Measurements from ENCODE around the gene SNHG17. TPM values are rescaled to one million over a fixed set of nuclear protein-coding genes. Genes with fewer than 3 reads are reported as not detected.
"Not testable (repeated sequence)": the region's sequence is repeated elsewhere in the genome, so short reads cannot be mapped to it uniquely, and the experiment has no call there.

Gene SNHG17
- total RNA-seq, 1 donor from 2014 or later, result 39.3 TPM

GRCh38 chr20:38404016-38404415 lies 31.1 kb downstream of the SNHG17 start:
- H3K4me3 Mint-ChIP-seq (ENCODE audit: unreplicated experiment), result no peak overlapping the region
- no peaks in the 10 kb centered on the region for H3K36me3 ChIP-seq (ENCODE audit: insufficient read depth, low read length)
- no peak for FAIRE-seq

GRCh38 chr20:38402816-38403215 lies 32.3 kb downstream of the SNHG17 start:
- no peak for TF ChIP-seq CTCF (IDR thresholded peaks at IDR 0.05; ENCODE audit: insufficient read depth, low read depth, low read length)
- TF ChIP-seq EZH2 (IDR thresholded peaks at IDR 0.05; ENCODE audit: insufficient read depth, low read length), result no peak
- H3K27ac Mint-ChIP-seq (ENCODE audit: unreplicated experiment), result no peak overlapping the region
- FAIRE-seq (no peak), DNase-seq (ENCODE audit: low read depth) (no peak)
- Histone ChIP-seq H3K4me2 (ENCODE audit: low read length) (no peak overlapping the region), H3K27ac (ENCODE audit: low read depth, low read length) (no peak overlapping the region), H3K27me3 (ENCODE audit: insufficient read depth, low read length) (no peaks in the 10 kb centered on the region), H4K20me1 (ENCODE audit: insufficient read depth, low read length) (no peaks in the 10 kb centered on the region), H3K9me3 (ENCODE audit: insufficient read depth, low read depth, low read length) (no peaks in the 10 kb centered on the region), H3K79me2 (ENCODE audit: insufficient read depth, low read length) (no peaks in the 10 kb centered on the region), H3K36me3 (ENCODE audit: insufficient read depth, low read length) (no peaks in the 10 kb centered on the region), H2AFZ (ENCODE audit: low read depth, low read length) (no peak overlapping the region), H3K4me3 (ENCODE audit: insufficient read depth, low read depth, low read length) (no peak overlapping the region), H3K4me1 (ENCODE audit: insufficient read depth, low read length) (no peaks in the 10 kb centered on the region), H3K9ac (ENCODE audit: low read length) (no peak overlapping the region)
- H3K4me3 Mint-ChIP-seq (ENCODE audit: unreplicated experiment), result no peak overlapping the region
- H3K36me3 Mint-ChIP-seq (ENCODE audit: low read depth, unreplicated experiment), result peaks cover 2% of the 10 kb centered on the region
- no peaks in the 10 kb centered on the region for H3K4me1 Mint-ChIP-seq (ENCODE audit: low read depth, unreplicated experiment)
- H3K27me3 Mint-ChIP-seq (ENCODE audit: low read depth, unreplicated experiment), result no peaks in the 10 kb centered on the region
- H3K9me3 Mint-ChIP-seq (ENCODE audit: unreplicated experiment), result no peaks in the 10 kb centered on the region

More at GRCh38 chr20:38404016-38404415, 31.1 kb downstream of the SNHG17 start:
- no peak for TF ChIP-seq EZH2 (IDR thresholded peaks at IDR 0.05; ENCODE audit: insufficient read depth, low read length)
- TF ChIP-seq CTCF (IDR thresholded peaks at IDR 0.05; ENCODE audit: insufficient read depth, low read depth, low read length), result no peak
- Histone ChIP-seq H3K27ac (ENCODE audit: low read depth, low read length) (no peak overlapping the region), H3K27me3 (ENCODE audit: insufficient read depth, low read length) (no peaks in the 10 kb centered on the region), H3K4me1 (ENCODE audit: insufficient read depth, low read length) (no peaks in the 10 kb centered on the region), H3K4me3 (ENCODE audit: insufficient read depth, low read depth, low read length) (no peak overlapping the region), H3K79me2 (ENCODE audit: insufficient read depth, low read length) (no peaks in the 10 kb centered on the region), H2AFZ (ENCODE audit: low read depth, low read length) (no peak overlapping the region), H3K9ac (ENCODE audit: low read length) (no peak overlapping the region), H3K4me2 (ENCODE audit: low read length) (no peak overlapping the region), H4K20me1 (ENCODE audit: insufficient read depth, low read length) (no peaks in the 10 kb centered on the region), H3K9me3 (ENCODE audit: insufficient read depth, low read depth, low read length) (no peaks in the 10 kb centered on the region)
- no peaks in the 10 kb centered on the region for H3K4me1 Mint-ChIP-seq (ENCODE audit: low read depth, unreplicated experiment)
- no peaks in the 10 kb centered on the region for H3K27me3 Mint-ChIP-seq (ENCODE audit: low read depth, unreplicated experiment)
- DNase-seq (ENCODE audit: low read depth), result no peak
- H3K9me3 Mint-ChIP-seq (ENCODE audit: unreplicated experiment), result no peaks in the 10 kb centered on the region
- H3K27ac Mint-ChIP-seq (ENCODE audit: unreplicated experiment), result no peak overlapping the region
- H3K36me3 Mint-ChIP-seq (ENCODE audit: low read depth, unreplicated experiment), result peaks cover 6% of the 10 kb centered on the region

- Mint-ChIP-seq H3K4me3 (ENCODE audit: unreplicated experiment) (no peak overlapping the region), H3K27ac (ENCODE audit: unreplicated experiment) (no peak overlapping the region), H3K9me3 (ENCODE audit: unreplicated experiment) (no peaks in the 10 kb centered on the region), H3K36me3 (ENCODE audit: low read depth, unreplicated experiment) (peaks cover 2% of the 10 kb centered on the region), H3K27me3 (ENCODE audit: low read depth, unreplicated experiment) (no peaks in the 10 kb centered on the region), H3K4me1 (ENCODE audit: low read depth, unreplicated experiment) (no peaks in the 10 kb centered on the region)
- Histone ChIP-seq H3K4me1 (ENCODE audit: insufficient read depth, low read length) (no peaks in the 10 kb centered on the region), H3K36me3 (ENCODE audit: insufficient read depth, low read length) (no peaks in the 10 kb centered on the region), H3K27me3 (ENCODE audit: insufficient read depth, low read length) (no peaks in the 10 kb centered on the region), H3K79me2 (ENCODE audit: insufficient read depth, low read length) (no peaks in the 10 kb centered on the region), H3K27ac (ENCODE audit: low read depth, low read length) (no peak overlapping the region), H3K9ac (ENCODE audit: low read length) (no peak overlapping the region), H2AFZ (ENCODE audit: low read depth, low read length) (no peak overlapping the region), H3K4me2 (ENCODE audit: low read length) (no peak overlapping the region), H3K9me3 (ENCODE audit: insufficient read depth, low read depth, low read length) (no peaks in the 10 kb centered on the region), H3K4me3 (ENCODE audit: insufficient read depth, low read depth, low read length) (no peak overlapping the region), H4K20me1 (ENCODE audit: insufficient read depth, low read length) (no peaks in the 10 kb centered on the region)
- no peak for TF ChIP-seq EZH2 (IDR thresholded peaks at IDR 0.05; ENCODE audit: insufficient read depth, low read length)
- no peak for TF ChIP-seq CTCF (IDR thresholded peaks at IDR 0.05; ENCODE audit: insufficient read depth, low read depth, low read length)
- FAIRE-seq (no peak), DNase-seq (ENCODE audit: low read depth) (no peak)
These were observed 33.0 kb downstream of the SNHG17 start for GRCh38 chr20:38402089-38402488.

- not testable (repeated sequence) for FAIRE-seq; H3K4me3 ChIP-seq (ENCODE audit: insufficient read depth, low read depth, low read length); H2AFZ ChIP-seq (ENCODE audit: low read depth, low read length); DNase-seq (ENCODE audit: low read depth); H3K9ac ChIP-seq (ENCODE audit: low read length); H3K27me3 Mint-ChIP-seq (ENCODE audit: low read depth, unreplicated experiment); H3K79me2 ChIP-seq (ENCODE audit: insufficient read depth, low read length); H3K9me3 Mint-ChIP-seq (ENCODE audit: unreplicated experiment); H3K27me3 ChIP-seq (ENCODE audit: insufficient read depth, low read length); H3K4me2 ChIP-seq (ENCODE audit: low read length); H3K9me3 ChIP-seq (ENCODE audit: insufficient read depth, low read depth, low read length); H3K27ac ChIP-seq (ENCODE audit: low read depth, low read length); H3K36me3 Mint-ChIP-seq (ENCODE audit: low read depth, unreplicated experiment); H3K4me1 Mint-ChIP-seq (ENCODE audit: low read depth, unreplicated experiment); H3K4me1 ChIP-seq (ENCODE audit: insufficient read depth, low read length); H3K4me3 Mint-ChIP-seq (ENCODE audit: unreplicated experiment); H3K36me3 ChIP-seq (ENCODE audit: insufficient read depth, low read length); H4K20me1 ChIP-seq (ENCODE audit: insufficient read depth, low read length); H3K27ac Mint-ChIP-seq (ENCODE audit: unreplicated experiment)
These were observed 39.3 kb downstream of the SNHG17 start for GRCh38 chr20:38395751-38396395.

Measured in astrocyte (in vitro differentiated cells and primary cell).